Hematopoietic multipotent progenitor cell treated with erythropoietin and hydrocortisone succinate and interleukin-3 and kit ligand, for 17 days (in vitro differentiated cells): ENCODE results near the gene OR52K2.
"Not testable (repeated sequence)": the region's sequence is repeated elsewhere in the genome, so short reads cannot be mapped to it uniquely, and the experiment has no call there.

Experiments used
- DNase-seq: peaks from one replicate; pipeline ENCODE4 v3.0.0-alpha.2; 2015; ENCODE audit warnings: low spot score

OR52K2 gene

DNA sequence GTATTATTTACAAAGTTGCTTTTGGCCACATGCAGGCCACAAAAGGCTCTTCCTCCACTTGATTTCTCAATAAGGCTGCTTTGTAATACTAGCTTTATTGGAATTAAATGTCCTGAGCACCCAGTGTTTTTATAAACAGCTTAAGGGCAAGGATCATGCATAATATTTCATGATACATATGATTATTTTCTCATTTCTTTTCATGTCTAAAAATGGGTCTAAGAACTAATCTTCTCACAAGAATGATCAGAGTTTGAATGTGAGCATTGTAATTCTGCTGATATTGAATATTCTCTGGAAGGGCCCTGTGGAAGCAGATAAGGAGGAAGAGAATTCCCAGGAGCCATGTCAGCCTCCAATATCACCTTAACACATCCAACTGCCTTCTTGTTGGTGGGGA, at the start of gene OR52K2:
Gene OR52K2 (plus strand): TSS at position 301 of the 400 bp plus-strand sequence. CDS start 45 bp downstream, at position 346.
- DNase-seq: no peak

DNA sequence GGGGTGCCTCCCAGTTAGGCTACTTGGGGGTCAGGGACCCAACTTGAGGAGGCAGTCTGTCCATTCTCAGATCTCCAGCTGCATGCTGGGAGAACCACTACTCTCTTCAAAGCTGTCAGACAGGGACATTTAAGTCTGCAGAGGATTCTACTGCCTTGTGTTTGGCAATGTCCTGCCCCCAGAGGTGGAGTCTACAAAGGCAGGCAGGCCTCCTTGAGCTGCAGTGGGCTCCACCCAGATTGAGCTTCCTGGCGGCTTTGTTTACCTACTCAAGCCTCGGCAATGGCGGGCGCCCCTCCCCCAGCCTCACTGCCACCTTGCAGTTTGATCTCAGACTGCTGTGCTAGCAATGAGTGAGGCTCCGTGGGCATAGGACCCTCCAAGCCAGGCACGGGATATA, 42.9 kb upstream of the OR52K2 start:
- not testable (repeated sequence) for DNase-seq

DNA sequence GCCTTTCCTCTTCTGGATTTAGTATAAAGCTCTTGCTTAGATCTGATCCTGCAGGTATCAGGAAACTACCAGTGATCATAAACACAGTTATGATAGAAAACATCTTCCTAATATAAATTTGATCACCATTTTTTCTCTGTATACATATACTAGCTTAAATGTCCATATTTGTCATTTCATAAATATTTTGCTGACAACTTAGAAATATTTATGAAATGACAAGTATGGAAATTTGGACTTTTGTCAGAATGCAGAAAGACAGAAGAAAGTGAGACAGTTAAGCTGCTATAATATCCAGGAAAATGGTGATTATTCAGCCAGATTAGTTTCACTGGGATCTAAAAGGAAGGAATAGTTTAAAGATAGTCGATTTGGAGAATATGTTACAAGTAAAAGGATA, 32.8 kb upstream of the OR52K2 start:
- no peak for DNase-seq

DNA sequence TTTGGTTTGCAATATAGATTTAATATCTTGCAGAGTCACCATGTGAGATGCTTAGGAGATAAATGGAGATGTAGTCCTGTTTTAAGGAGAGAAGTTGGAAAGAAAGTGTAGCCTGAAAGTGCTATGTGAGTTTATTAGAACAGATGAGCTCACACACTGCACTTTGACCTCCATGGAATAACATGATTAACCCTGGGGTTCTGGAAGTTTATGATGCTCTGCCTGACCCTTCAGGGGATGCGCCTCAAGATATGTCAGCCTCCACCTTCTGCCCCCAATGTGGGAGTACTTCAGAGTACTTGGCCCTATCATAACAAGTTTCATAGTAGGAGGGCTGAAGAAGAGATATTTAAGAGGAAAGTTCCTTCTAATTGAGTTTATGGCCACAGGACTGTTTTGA, 32.3 kb upstream of the OR52K2 start:
- DNase-seq: no peak

DNA sequence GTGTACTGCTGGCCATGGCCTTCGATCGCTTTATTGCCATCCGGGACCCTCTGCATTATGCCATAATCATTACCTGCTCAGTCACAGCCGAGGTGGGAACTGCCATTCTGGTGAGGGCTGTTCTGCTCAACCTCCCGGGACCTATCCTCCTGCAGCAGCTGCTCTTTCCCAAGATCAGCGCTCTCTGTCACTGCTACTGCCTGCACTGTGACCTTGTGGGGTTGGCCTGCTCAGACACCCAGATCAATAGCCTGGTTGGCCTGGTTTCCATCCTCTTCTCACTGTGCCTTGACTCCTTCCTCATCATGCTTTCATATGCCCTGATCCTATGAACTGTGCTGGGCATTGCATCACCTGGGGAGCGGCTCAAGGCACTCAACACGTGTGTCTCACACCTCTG, 30.7 kb upstream of the OR52K2 start:
- no peak for DNase-seq

DNA sequence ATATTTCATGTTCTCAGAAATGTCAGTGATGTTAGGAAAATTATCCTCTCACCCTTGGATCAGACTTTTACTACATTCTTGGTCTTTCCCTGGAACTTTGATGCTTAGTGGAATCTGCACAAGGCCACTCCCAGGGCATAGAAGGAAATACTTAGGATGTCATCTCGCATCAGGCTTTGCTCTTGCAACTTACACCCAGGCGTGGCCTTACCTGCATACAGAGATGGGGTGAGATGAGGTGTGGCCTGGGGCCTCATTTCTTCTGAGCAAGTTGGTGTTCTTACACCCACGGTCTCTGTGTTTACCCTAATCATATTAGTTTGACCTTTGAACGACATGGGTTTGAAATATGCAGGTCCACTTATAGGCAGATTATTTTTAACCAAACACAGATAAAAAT, 19.0 kb upstream of the OR52K2 start:
- DNase-seq: no peak

DNA sequence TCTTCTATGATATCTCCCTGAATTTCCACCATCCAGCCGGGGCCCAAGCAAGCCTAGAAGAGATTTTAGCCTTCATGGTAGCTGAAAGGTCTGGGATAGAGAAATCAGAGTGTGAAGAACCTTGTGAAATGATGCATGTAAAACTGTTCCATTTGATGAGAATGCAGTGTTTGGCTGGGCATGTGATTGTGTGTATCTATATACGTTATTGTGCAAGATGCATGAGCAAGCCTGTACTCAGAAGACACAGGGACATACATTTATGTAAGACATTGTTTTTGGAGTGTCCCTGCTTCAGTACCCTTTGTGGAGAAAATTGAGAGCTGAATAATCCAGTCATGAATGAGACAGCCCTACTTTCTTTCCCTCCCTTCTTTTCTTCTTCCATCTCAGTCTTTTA, 15.2 kb upstream of the OR52K2 start:
- no peak for DNase-seq

DNA sequence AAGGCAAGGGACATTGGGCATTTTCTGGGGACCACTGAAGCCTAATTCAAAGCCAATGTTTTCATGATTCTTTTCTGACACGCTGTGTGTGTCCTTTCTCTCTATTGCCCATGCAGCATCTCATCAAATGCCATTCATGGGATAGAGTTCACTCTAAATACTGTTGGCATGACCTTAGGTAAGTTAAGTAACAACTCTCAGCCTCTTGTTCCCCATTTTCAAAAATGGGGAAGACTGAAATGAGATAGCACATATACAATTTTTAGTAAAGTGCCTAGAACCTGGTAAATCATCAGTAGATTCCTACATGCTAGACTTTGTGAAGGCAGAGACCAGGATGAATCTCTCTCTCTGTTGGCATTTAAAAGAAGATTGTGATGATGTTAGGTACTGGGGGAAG, 12.7 kb upstream of the OR52K2 start:
- DNase-seq: no peak

DNA sequence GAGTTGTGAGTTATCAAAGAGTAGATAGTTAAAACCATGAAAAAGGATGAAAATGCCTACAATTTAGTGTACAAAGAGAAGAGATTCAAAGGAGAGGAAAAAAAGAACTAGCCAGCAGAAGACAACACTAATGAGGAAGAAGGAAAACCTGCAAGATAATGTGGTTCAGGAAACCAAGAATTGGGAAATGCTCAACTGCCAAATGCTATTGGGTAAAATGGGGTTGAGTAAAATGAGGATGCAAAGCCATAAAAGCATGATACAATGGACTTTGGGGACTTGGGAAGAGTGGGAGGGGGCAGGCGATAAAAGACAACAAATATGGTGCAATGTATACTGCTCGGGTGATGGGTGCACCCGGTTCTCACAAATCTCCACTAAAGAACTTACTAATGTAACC, 7.6 kb upstream of the OR52K2 start:
- no peak for DNase-seq

DNA sequence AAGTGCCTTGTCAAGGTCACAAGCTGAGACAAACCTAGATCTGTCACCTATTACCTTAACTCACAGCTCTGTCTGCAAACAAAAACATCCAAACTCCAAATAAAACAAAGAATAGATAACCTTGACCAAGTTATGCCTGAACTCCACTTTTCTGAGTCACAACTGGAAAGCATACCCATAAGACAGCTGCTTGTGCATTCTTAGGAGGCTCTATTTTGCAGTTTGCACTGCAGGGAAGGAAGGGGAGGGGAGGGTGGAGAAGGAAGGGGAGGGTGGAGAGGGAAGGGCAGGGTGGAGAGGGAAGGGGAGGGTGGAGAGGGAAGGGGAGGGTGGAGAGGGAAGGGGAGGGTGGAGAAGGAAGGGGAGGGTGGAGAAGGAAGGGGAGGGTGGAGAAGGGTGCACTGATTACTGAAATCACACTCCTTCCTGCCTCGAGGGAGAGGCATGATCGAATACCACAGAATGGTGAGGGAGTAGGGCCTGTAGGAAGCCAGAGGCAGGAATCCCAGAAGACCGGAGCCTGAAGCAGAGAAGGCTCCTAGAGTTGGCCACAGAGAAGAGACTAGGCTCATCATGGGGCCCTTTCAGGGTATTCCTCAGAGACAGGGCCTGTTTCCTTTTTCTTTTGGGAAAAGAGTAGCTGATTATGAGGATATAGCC, 5.7 kb upstream of the OR52K2 start:
- no peak for DNase-seq

DNA sequence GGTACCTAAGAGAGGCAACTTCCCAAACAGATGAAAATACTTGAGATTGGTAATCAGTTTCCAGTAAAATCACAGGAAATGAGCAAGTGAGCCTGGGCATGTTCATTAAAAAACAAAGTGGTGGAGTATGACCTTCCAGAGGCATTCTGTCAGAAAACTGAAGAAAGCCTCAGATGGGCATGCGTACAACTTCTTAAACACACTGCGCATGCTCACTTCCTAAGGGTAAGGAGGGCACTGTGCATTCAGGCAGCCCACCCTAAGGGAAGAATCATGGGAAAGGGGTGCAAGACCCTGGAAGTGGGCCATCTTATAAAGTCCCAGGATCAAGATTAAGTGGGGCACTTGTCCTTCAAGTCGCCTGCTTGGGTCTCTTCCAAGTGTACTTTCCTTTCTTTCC, 4.0 kb downstream of the OR52K2 start:
- no peak for DNase-seq

DNA sequence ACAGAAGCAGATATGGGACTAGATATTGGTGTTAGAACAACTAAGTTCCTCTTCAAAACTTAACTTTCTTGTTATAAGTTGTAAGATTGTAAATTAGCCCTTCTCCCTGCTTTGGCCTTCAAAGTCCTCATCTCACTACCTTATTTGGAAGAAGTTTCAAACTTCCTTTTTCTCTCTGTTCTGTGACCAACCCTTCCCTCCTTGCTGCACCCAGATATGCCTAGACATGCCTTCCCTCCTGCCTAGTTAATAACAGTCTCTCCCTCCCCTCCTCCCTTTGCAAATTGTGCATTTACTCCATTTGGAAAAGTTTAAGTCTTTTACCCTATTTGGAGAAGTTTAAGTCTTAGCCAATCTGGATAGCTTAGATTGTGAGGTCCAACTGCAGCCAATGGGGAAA, 4.9 kb downstream of the OR52K2 start:
- no peak for DNase-seq

DNA sequence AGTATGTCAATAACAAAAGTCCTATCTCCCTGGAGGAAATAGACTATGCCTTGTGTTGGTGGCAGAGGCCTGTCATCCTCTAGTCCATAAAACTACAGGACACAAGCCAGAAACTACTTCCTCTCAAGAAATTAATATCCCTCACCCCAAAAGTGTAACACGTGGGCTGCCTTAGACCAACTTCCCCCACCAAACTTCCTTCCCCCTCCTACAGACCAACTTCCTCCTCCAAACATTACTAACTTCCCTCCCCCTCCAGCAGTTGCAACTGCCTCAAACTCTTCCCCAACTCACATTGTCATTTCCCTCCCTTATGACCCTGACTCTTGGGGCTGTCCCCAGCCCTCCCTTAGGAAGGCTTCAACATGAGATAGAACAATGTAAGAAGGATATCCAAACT, 6.3 kb downstream of the OR52K2 start:
- DNase-seq: no peak

DNA sequence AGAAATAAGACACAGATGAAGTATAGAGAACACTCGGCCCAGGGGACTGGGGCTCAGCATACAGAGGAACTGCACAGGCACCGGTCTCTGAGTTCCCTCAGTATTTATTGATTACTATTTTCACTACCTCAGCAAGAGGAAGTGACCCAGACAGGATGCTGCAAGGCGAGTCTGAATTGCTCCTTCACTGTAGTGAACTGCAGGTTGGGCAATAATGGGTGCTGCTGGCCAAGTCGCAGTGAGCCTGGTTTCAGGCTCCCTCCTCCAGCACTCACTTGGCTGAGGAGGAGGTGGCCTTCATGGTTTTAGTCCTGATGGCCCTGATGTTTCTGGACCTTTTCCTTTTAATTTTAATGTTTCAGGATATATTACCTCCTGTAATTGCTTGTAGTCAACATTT, 10.4 kb downstream of the OR52K2 start:
- DNase-seq: no peak

DNA sequence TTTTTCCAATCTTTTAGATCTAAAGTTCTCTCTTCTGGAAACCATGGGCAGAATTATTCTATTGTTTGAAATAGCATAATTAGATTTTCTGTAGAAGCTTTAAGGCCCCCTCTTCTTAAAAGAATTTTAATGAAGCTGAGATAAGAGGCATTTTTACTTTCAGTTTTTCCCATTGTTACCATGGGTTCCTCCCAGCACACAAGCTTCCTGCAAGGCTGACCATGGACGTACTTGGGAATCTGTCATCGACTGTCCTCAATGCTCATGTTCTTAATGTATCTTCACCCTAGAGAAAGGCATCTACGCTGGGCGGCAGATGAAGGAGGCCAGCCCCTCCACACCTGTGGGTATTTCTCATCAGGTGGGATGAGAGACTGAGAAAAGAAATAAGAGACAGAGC, 11.1 kb downstream of the OR52K2 start:
- DNase-seq: no peak

DNA sequence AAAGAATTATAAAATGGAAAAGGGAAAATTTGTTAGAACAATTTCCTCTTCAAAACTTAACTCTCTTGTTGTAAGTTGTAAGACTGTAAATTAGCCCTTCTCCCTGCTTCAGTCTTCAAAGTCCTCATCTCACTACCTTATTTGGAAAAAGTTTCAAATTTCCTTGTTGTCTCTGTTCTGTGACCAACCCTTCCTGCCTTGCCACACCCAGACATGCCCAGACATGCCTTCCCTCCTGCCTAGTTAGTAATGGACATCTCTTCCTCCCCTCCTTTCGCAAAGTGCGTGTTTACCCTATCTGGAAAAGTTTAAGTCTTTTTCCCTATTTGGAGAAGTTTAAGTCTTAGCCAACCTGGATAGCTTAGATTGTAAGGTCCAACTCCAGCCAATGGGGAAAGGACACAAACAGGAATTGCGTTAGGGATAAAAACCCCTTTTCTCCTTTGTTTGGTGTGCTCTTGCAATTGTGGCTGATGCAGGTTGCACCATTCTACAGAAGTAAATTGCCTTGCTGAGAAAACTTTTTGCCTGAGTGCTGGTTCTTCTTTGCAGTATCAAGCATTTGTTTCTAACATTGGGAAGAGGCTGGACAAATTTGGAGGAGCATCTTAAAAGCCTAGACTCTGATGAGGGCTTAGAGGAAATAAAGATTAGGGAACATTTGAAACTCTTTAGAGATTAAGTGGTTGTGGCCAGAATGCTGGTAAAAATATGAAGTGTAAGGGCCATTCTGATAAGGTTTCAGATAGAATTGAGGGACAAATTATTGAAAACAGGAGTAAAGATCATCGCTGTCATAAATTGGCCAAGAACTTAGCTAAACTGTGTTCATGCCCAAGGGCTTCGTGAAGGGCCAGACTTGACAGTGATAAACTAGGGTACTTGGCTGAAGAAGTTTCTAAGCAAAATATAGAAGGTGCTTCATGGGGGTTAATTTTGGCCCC, 15.4 kb downstream of the OR52K2 start:
- no peak for DNase-seq

DNA sequence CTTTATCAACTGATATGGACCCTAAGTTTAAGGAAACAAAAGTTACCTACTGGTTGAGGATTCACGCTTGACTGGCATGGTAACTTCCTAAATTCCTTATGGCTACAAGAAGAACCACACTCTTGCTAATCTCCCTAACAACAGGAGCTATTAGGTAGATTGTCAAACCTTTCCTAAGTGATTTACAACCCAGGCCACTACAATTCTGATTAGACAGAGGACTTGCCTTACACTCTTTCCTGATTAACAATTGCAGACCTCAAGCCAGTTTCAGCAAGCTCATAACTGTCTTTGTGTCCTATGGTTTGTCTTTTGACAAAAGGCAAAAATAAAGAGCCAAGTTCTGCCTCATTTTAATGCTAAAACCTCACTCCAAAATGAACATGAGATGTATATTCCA, 16.3 kb downstream of the OR52K2 start:
- DNase-seq: no peak

DNA sequence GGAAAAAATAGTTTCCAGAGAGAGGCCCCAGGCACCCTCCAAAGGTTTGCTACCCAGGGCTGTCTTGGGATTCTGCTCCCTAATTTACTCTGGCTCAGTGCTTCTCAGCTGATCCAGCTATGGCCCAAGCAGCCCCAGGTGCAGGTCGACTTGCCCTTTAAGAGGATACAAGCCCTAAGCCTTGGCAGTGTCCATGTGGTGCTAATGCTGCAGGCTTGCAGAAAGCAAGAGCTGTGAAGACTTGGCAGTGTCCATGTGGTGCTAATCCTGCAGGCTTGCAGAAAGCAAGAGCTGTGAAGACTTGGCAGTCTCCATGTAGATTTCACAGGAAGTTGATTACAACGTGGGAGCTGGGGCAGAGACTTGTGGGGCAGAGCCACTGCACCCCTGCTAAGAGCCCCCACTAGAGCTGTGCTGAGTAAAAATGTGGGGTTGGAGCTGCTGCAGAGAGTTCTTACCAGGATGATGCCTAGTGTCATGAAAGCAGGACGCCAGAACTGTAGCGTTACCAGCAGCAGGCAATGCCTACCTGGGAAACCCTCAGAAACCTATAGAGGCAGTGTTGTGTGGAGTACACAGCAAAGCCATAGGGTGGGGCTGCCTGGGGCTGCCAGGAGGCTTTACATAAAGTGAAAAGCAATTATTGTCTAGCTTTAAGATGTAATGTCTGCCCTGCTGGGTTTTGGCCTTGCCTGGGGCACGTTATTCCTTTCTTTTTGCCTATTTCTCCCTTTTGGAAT, 17.2 kb downstream of the OR52K2 start:
- DNase-seq: no peak

DNA sequence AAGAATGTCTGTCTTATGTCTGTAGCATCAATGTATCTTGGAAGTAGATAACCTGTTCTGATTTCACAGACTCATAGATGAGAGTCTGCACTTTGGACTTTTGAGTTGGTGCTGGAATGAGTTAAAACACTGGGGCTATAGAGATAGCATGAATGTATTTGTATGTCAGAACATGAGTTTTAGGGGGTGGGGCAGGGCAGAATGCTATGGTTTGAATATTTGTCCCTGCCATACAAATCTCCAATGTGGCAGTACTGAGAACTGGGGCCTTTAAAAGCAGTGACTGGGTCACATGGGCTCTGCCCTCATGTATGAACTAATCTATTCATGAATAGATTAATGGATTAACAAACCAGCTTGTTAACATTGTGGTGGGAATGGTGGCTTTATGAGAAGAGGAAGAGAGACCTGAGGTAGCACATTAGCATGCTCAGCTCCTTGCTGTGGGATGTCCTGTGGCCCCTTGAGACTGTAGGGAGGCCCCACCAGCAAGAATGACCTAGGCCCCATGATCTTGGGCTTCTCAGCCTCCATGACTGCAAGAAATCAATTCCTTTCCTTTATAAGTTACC, 17.9 kb downstream of the OR52K2 start:
- DNase-seq: no peak

DNA sequence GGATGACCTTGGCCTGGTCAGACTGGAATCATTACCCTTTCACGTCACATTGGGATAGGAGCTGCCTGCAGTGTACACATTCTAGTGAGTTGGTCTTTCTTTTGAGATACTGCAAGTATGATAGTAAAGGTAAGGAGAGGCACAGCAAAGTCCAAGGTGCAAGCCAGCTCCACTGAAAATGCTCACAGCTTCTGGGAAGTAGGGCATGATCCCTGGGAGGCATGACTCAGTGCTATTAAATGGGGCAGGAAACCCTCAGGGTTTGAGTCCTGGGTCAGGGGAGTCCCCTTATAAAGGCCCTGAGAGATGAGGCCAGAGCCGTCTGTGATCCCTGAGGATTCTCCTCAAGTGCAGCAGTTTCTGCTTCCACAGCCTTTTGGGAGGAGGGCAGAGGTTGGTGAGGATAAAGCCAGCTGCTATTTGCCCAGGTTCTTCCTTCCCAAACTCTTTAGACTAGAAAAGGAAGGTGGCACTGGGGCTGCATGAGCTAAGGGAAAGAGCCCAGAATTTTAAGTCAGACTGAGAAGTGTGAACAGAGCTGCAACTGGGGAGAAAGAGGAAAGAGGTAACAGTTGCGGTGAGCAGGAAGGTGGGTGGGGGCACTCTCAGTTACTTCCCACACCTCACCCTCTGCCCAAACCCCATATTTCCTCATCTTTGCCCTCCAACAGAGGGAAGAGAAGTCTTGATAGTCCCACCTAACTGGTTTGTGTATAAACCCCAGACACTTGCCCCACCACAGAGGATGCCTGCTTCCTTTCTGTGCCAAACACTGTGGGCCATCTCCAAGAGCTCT, 18.9 kb downstream of the OR52K2 start:
- DNase-seq: no peak

DNA sequence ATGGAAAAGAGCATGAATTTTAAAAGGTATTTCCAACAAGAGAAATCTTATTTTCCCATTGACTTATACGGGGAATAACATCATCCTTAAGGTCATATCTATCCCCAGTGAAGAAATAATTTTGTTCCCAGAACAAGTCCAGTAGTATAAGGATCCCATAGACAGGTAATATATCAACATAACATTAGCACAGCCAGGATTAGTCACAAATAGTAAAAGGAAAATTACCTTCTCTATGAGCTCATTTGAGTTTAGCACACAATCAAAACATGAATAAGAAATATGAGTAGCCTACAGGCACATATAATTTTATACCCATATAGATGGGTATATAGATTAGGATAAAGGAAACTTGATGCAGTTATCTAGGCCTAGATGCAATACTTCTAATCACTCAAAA, 30.5 kb downstream of the OR52K2 start:
- DNase-seq: no peak
